ENCODE data around the gene PPP6R1. TPM values are rescaled to one million over a fixed set of nuclear protein-coding genes. Genes with fewer than 3 reads are reported as not detected.

PPP6R1 gene
- total RNA-seq, 1 donor from 2014 or later = 73.0 TPM

DNA sequence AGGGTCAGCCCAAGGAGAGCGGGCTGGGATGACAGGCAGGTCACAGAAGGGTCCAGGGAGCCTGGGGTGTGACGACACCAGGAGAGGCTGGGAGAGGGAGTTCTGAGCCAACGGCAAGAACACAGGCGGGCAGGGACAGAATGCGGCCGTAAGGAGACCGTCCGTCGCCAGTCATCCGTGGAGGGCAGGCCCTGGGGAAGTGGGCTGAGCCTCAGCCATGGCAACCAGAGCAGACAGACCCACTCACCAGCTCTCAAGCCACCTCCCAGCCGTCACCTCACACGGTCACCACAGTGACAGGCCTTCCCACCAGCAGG, 26.6 kb downstream of the PPP6R1 start:
- Mint-ChIP-seq H3K9me3 (no peaks in the 10 kb centered on the region), H3K4me1 (peaks cover 3% of the 10 kb centered on the region), H3K4me3 (no peak overlapping the region), H3K36me3 (peaks cover 30% of the 10 kb centered on the region), H3K27me3 (ENCODE audit: low read depth) (no peaks in the 10 kb centered on the region), H3K27ac (no peak overlapping the region)
- no peak for DNase-seq (ENCODE audit: low spot score in 2 of 2, unreplicated experiment in 2 of 2)
- TF ChIP-seq, protein P1, sequence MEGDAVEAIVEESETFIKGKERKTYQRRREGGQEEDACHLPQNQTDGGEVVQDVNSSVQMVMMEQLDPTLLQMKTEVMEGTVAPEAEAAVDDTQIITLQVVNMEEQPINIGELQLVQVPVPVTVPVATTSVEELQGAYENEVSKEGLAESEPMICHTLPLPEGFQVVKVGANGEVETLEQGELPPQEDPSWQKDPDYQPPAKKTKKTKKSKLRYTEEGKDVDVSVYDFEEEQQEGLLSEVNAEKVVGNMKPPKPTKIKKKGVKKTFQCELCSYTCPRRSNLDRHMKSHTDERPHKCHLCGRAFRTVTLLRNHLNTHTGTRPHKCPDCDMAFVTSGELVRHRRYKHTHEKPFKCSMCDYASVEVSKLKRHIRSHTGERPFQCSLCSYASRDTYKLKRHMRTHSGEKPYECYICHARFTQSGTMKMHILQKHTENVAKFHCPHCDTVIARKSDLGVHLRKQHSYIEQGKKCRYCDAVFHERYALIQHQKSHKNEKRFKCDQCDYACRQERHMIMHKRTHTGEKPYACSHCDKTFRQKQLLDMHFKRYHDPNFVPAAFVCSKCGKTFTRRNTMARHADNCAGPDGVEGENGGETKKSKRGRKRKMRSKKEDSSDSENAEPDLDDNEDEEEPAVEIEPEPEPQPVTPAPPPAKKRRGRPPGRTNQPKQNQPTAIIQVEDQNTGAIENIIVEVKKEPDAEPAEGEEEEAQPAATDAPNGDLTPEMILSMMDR (IDR thresholded peaks at IDR 0.05; ENCODE audit: unreplicated experiment) = no peak

DNA sequence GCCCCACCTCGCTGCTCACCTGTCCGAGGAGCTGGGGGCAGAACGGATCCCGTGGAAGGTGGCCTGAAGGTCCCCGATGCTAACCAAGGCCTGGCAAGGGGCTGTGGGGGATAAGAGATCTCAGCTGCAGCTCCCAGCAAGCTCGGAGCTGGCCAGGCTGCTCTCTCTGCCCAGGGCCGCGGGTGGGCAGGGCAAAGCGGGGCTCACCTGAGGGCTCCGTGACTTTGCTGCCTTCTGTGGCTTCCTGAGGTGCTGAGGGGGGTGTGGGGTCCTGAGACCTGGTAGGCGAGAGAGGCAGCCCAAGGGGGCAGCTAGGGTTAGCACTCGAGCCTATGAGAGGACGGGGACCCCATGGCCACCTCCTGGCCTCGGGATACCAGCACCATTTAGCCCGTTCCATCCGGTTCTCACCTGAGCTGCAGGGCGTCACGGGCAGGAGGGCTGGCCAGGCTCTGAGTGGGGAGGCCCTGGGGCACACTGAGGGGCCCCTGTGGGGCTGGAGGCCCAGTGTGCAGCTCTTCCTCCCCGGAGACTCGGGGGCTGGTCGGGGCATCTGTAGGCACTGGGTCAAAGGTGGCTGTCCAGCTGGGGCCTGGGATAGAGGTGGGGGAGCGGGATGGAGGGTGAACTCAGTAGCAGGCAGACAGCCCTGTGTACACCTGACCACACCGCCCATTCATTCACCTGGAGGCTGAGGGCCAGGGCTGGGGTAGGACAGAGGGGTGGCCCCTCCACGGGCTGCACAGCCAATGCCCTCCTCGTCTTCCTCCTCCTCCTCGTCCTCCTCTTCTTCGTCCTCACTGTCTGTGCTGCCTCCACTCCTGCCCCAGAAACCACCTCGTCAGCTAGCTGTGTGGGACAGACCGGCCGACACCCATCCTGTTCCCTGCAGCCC, 27.2 kb downstream of the PPP6R1 start:
- H3K9me3 Mint-ChIP-seq = no peaks in the 10 kb centered on the region
- H3K4me1 Mint-ChIP-seq = peaks cover 3% of the 10 kb centered on the region
- TF ChIP-seq, protein P1 (IDR thresholded peaks at IDR 0.05; ENCODE audit: unreplicated experiment) = no peak
- H3K27ac Mint-ChIP-seq = no peak overlapping the region
- no peak overlapping the region for H3K4me3 Mint-ChIP-seq
- H3K27me3 Mint-ChIP-seq (ENCODE audit: low read depth) = no peaks in the 10 kb centered on the region
- peaks cover 25% of the 10 kb centered on the region for H3K36me3 Mint-ChIP-seq
- no peak for DNase-seq (ENCODE audit: low spot score in 2 of 2, unreplicated experiment in 2 of 2)

DNA sequence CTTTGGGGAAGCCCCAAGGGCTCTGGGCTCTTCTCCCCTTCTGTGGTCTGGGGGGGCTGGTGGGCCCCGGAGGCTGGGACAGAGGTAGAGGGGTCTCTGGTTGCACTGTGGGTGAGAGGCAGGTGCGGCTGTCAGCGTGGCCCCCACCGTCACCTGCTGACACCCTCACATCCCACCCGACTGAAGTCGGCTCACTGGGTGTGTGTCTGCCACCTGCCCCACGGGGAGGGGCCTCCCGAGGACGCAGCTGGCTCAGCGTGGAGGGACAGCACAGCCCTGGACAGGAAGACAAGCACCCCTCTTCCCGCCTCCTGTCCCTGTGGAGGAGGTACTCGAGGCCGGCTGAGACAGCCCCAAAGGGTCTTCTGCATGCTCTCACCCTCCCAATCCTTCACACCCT, 28.0 kb downstream of the PPP6R1 start:
- no peaks in the 10 kb centered on the region for H3K27me3 Mint-ChIP-seq (ENCODE audit: low read depth)
- no peak overlapping the region for H3K4me3 Mint-ChIP-seq
- TF ChIP-seq, protein P1 (IDR thresholded peaks at IDR 0.05; ENCODE audit: unreplicated experiment) = no peak
- no peaks in the 10 kb centered on the region for H3K9me3 Mint-ChIP-seq
- no peak overlapping the region for H3K27ac Mint-ChIP-seq
- H3K36me3 Mint-ChIP-seq = peaks cover 23% of the 10 kb centered on the region
- peaks cover 3% of the 10 kb centered on the region for H3K4me1 Mint-ChIP-seq
- DNase-seq (ENCODE audit: low spot score in 2 of 2, unreplicated experiment in 2 of 2) = no peak

DNA sequence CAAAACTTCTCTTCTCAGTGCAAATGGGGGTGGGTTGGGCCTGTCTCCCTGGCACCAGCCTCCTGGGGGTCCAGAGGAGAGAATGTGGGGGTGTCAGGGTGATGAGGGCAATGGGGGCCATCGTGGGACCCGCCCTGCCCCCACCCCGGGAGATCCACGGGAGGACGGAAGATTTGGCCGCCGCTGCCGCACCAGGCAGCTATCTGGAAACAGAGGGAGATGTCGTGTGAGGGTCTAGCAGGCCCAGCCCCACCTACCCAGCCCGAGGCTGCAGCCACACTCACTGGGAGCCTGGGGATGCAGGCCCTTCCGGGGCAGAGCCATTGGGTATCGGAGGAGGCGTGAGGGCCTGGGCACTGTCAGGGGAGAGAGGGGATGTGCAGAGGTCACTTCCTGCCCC, 28.5 kb downstream of the PPP6R1 start:
- H3K9me3 Mint-ChIP-seq = no peaks in the 10 kb centered on the region
- H3K4me1 Mint-ChIP-seq = peaks cover 3% of the 10 kb centered on the region
- TF ChIP-seq, protein P1 (IDR thresholded peaks at IDR 0.05; ENCODE audit: unreplicated experiment) = no peak
- no peak for DNase-seq (ENCODE audit: low spot score in 2 of 2, unreplicated experiment in 2 of 2)
- H3K36me3 Mint-ChIP-seq = peaks cover 23% of the 10 kb centered on the region
- H3K27ac Mint-ChIP-seq = no peak overlapping the region
- H3K4me3 Mint-ChIP-seq = no peak overlapping the region
- H3K27me3 Mint-ChIP-seq (ENCODE audit: low read depth) = no peaks in the 10 kb centered on the region

GRCh38 chr19:55229789-55230182, 29.0 kb downstream of the PPP6R1 start:
- Mint-ChIP-seq H3K4me1 (peaks cover 3% of the 10 kb centered on the region), H3K27ac (no peak overlapping the region), H3K4me3 (no peak overlapping the region), H3K9me3 (no peaks in the 10 kb centered on the region), H3K36me3 (peaks cover 18% of the 10 kb centered on the region), H3K27me3 (ENCODE audit: low read depth) (no peaks in the 10 kb centered on the region)
- TF ChIP-seq, protein P1 (IDR thresholded peaks at IDR 0.05; ENCODE audit: unreplicated experiment) = no peak
- no peak for DNase-seq (ENCODE audit: low spot score in 2 of 2, unreplicated experiment in 2 of 2)

Measured in mesothelial cell of epicardium (in vitro differentiated cells).